Measurements from ENCODE around the gene TRIP13.

- TF ChIP-seq CTCF (IDR thresholded peaks at IDR 0.05) (no peak), POLR2A (IDR thresholded peaks at IDR 0.05) (no peak)
Observed at GRCh38 chr5:939368-939767, 46.7 kb downstream of the TRIP13 start.

All from lower leg skin (tissue), 3 donors.